COR-L47 (cell line): ENCODE results near the gene FLOT2.
"Not testable (repeated sequence)": the region's sequence is repeated elsewhere in the genome, so short reads cannot be mapped to it uniquely, and the experiment has no call there.

Source experiments
- DNase-seq: peaks from one replicate; lab custom pipeline; 2025; lab: John Stamatoyannopoulos, UW

The FLOT2 gene

GRCh38 chr17:28916302-28916934, 18.9 kb upstream of the FLOT2 start:
- peak; percentile 26 for DNase-seq

- DNase-seq = no peak
Measured at GRCh38 chr17:28912938-28913333, 15.4 kb upstream of the FLOT2 start.

DNA sequence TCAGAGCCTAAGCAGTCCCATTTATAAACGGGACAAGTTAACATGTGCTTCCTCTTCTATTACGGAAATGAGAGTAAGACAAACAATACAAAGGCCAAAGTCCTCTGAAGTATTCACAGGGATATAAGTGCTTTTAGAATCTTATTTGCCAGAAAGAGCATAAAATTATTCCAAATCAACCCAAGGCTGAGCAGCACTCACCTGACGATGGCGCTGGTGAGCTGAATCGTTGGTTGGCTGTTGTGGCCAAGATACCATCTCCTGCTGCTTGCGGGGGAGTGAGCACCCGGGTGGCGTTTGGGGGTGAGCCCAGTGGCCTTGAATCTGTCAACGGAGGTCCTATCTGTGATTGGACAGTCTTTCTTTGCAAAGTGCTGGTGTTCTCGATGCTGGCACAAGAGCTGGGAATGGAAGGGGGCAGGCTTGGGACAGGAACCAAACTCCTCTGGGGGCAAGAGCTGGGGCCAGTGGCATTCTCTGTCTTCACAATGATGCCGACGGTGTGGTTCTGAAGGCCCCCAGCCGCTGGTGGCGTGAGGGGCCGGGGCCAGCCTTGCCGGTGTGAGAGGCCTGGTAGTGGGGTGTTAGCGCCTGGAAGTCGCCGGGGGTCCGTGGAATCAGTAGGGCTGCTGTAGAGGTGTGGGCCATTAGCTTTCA, 14.9 kb upstream of the FLOT2 start:
- no peak for DNase-seq

GRCh38 chr17:28911411-28912045, 14.0 kb upstream of the FLOT2 start:
- no peak for DNase-seq

DNA sequence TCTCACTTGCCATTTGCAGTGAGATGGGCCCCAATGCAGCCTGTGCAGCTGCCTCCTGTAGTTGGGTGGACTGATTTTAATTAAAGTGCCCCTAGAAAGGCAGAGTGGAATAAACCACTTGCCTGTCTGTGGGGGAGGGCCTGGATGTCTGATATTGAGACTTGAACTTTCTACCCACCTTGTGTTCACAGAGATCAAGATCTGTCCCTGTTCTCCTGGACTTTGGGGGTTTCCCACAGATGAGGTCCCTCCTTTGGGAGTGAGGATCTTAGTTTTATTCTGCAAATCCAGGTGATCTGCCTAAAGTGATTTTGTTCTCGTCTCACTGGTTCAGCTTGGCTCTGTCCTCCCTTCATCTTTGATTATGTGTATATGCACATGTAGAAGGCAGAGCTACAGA, 13.0 kb upstream of the FLOT2 start:
- DNase-seq = no peak

DNA sequence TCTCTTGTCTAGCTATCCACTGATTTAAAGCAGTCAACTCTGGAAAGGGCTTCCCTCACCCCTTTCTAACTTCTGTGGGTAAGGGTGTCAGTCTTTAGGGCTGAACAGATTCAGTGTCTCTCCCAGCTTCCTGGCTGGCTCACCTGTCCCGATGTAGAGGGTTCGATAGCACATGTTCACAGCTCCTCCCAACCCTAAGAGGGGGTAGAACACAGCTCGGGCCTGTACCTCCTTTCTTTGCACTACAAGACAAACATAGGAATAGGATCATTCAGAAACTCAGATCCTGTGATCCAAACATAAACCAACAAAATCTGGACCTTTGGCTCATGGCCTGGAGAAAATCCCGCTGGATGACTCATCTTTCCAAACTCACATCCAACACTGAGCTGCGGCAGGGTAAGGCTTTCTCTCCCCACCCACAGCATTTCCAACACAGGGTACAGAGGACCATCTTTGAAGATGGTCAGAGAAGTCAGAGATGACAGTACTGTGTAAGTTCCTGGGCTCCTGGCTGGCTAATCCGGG, 11.2 kb upstream of the FLOT2 start:
- DNase-seq = no peak

GRCh38 chr17:28907709-28908475, 10.4 kb upstream of the FLOT2 start:
- no peak for DNase-seq

DNA sequence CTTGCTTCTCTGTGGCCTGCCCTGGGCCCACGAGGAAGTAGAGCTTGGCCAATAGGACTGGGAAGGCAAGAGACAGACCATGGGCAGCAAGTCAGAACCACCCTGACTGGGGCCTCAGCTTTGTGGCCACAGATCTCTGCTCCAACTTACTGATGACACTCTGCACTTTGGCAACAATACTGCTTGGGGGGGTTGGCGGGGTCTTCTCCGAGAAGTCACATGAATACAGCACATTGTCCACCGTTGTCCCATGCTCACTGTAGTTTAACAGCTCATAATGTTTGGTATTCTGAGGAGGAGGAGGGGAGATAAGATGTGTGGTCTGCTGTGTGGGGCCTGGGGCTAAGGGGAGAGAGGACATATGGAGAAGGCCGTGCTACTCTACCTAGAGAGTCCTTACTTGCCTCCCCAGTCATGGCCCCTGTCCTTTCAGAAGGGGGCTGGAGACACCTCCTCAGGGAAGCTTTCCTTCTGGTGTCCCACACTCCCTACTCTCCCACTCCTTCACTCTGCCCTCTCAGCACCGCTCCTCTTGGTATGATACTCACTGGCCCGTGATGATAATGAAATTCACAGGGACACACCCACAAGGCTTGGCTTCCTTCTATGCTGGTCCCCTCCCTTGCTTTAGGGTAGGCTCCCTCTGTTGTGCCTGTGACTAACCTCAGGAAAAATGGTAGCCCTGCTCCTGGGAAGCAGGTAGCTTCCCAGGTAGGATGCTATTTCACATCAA, 9.3 kb upstream of the FLOT2 start:
- DNase-seq = no peak

DNA sequence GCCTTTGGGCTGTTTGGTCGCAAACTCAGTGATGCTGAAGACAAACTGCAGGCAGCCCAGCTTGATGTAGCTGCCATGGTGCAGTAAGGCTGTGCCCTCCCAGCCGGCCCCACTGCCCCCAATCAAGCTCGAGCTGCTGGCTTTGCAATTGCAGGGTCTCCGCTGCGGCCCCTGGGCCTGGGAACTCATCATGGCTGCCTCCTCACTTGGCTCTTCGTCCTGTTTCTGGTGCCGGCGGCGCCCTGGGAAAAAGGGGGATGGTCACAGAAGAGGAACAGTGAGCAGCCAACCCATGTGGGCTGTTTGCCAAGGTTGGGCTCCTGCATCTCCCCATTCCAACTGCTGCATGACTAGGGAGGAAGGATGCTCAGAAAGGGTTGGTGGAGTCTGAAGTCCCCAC, 8.7 kb upstream of the FLOT2 start:
- no peak for DNase-seq

- no peak for DNase-seq
Measured at GRCh38 chr17:28904800-28905199, 7.3 kb upstream of the FLOT2 start.

DNA sequence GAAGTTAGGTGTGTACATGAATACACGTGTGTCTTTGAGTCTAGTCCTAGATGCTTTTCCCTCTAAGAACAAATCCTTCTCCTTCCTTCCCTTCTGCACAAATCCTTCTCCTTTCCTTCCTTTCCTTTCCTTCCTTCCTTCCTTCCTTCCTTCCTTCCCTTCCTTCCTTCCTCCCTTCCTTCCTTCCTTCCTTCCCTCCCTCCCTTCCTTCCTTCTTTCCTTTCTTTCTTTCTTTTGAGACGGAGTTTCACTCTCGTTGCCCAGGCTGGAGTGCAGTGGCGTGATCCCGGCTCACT, 6.0 kb upstream of the FLOT2 start:
- not testable (repeated sequence) for DNase-seq

DNA sequence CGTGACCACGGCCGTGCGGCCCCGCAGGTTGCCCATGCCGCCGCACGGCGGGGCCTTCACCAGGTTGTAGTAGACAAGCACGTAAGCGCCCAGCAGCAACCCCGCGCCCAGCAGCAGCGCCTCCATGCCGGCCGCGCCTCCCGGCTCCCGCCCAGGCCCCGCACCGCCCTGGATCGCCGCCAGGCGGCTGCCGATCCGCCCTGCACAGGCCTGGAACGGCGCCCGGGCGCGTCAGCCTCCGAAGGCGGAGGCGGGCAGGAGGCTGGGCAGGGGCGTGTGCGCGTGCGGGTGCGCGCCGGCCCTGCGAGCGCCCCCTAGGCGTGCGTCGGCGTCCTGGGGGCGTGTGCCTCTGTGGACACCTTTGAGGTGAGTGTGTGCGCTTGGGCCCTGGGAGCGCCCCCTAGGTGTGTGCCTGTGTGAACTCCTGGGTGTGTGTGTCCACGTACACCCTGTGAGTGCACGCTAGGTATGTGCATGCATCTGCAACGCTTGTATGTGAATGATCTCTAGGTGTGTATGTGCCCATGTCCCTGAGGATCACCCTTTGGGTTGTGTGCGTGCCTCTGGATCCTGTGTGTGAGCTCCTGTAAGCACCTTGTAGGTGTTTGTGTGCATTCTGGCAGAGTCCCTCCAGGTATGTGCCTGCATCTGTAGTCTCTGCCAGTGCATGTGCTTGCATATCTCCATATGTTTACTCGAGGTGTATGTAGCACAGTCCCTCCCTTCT, 5.4 kb upstream of the FLOT2 start, which contains the start of gene DHRS13:
TSS of gene DHRS13 (minus strand) at position 261 of the 727 bp plus-strand sequence. CDS start at position 126, 135 bp downstream.
- peak; percentile 97 for DNase-seq

DNA sequence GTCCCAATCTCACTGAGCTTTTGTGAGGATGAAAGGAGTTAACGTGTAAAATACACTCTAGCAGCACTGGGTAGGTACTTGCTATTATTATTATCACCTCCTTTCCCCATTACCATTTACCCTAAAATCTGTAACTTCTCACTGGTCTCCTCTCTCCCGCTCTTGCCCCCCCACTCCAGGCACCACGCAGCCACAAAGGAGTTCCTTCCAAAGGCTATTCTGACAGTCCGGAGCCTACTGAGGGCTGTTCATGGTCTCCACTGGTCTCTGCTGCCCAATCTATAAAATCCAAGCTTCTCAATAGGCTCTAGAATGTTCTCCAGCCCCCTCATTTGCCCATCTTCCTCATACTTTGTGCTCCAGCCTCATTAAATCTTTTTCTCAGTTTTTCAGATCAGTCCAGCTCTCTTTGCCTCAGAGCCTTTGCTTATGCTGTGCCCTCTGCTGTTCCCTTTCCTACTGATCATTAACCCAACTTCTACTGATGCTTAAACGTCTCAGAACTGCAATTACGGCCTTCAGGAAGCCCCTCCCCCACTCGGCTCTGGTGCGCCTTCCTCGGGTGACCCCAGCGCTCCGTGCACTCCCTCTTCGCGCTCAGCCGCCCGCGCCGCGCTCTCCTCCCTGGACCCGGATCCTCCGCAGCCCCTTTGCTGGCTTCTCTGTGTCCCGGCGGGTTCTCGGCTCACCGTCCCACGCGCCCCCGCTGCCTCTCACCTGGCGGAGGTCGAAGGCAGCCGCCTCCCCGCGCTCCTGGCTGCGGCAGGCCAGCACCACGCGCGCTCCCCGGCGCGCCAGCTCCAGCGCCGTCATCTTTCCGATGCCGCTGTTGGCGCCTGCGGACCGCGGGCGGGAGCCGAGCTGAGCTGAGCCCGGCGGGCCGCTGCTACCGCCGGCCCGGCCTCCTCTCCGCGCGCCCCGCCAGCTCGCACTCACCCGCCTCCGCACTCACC, 4.6 kb upstream of the FLOT2 start:
- DNase-seq = peak; percentile 70

- no peak for DNase-seq
Measured at GRCh38 chr17:28900986-28901726, 3.6 kb upstream of the FLOT2 start.

- DNase-seq = no peak
Measured at GRCh38 chr17:28899212-28899815, 1.8 kb upstream of the FLOT2 start.

DNA sequence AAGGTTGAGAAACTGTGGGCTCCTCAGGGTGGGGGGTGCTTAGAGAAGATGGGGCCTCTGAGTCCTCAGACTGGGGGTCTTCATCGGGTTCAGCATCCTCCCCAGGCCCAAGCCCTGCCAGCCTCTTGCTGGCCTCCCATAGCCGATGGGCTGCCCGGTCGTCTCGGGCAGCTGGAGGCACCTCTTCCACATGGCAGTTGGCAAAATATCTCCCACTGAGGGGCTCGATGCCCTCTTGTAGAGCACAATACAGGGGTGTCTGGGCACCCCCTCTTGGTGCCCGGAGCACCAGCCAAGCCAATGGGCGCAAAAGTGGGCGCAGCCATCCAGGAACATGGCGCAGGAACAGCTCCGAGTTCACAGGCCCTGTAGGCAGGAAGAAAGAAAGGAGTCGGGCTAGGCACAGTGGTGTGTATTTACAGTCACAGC, 1.0 kb upstream of the FLOT2 start:
- no peak for DNase-seq

DNA sequence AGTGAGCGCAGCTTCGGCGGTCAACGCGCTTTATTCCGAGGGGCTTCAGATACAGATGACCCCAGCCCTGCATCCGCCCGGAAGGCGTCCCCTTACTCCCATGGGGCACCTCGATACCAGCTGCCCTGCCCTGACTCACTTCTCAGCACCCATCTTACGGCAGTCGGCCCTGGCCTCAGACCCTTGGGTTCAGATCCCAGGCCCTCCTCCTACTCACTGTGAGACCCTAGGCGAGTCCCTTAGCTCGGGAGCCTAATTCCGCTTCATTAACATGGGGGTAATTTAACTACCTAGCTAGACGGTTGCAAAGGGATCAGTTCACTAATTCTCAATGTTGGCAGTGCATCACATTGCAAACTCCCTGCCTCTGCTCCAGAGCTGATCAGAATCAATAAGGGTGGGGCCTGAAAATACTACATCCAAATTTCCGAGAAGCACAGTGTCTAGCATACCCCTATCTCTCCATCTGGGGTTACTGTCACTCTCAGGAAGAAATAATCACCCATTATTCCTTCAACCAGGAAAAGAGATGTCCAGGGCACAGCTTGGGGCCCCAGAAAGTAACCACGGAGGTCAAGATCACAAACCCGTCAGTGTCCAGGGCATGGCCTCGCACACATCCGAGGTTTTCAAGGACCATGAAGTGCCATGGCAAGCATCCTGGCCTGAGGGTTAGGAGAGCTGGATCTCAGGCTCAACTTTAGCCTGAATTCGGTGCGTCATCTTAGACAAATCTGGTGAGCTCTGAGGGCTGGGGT, 415 bp upstream of the FLOT2 start:
- DNase-seq = no peak

DNA sequence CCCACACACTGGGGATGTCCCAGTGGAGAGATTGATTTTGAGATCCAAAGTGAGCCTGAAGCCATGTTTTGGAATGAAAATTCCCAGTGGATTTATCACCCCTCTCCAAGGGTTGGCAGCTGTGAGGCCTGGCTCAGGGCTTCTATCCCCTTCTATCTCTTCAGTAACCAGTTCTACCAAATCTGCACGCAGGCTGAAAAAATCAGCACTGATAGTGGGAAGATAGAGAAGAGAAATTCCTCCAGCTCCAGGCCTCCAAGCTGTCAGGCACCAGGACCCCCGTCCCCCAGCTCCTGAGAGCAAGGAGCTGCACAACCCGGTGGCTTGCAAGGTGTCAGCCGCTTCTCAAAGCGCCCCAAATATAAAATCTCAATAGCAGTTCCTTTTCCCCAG, 1.0 kb downstream of the FLOT2 start:
- DNase-seq = no peak
